Fibroblast of skin of right biceps (primary cell): Measurements from ENCODE around the gene SAP25.

Experiments
- DNase-seq: peaks from one replicate; pipeline ENCODE4 v3.0.0-alpha.2; 2013

The SAP25 gene

DNA sequence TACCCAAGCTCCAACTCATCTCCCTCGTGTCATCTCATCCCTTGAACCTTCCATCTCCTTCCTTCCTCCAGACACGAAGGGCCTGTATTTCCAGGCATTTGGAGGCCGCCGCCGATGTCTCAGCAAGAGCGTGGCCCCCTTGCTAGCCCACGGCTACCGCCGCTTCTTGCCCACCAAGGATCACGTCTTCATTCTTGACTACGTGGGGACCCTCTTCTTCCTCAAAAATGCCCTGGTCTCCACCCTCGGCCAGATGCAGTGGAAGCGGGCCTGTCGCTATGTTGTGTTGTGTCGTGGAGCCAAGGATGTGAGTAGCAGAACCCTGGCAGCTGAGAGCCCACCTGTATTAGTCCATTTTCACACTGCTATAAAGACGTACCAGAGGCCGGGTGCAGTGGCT is 17.9 kb upstream of the SAP25 start:
- no peak for DNase-seq

DNA sequence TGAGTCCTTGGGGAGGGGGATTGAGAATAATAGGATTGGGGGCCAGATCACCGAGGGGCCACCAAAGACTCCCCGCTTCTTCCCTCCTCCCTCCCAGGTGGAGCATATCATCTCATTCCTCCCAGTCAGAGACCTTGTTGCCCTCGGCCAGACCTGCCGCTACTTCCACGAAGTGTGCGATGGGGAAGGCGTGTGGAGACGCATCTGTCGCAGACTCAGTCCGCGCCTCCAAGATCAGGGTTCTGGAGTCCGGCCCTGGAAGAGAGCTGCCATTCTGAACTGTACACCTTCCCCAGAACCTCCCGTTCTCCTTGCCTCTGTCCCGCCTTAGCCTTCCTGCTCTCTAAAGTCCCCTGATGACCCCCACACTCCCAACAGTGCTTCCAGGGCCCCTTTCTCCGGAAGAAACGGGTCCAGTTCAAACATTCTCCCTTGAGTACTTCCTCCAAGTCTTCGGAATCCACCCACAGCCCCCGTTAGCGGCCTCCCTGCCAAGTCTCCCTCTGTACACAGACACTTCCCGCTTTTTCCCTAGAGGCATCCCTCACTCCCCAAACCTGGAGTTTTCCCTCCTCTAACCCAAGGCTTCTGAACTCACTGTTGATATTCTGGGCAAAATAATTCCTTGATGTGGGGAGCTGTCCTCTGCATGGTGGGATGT is 16.5 kb upstream of the SAP25 start:
- no peak for DNase-seq

DNA sequence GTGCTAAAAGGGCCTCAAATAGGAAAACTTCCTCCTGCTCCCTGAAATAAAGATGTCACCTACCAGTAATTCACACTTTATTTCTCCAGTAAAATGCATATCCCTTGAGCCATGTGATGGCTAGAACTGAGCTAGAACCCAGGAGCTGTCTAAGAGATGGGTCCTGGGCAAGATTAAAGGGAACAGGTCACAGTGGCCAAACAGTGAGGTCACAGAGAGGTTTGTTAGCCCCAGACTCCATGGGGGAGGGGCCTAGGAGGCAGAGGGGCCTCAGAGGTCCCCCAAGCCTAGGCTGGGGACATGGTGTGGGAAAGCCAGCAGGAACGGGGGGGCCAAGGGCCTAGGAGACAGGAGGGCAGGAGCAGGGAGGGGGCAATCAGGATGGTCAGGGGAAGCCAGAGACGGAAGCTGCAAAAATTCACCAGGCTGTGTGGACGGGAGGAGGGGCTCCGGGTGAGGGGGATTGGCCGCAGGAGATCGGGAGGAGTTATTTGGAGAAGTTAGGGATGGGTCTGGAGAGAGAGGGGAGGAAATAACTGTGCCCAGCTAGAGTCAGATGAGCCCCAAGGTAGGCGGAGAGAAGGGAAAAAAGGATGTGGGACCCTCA is 15.7 kb upstream of the SAP25 start:
- no peak for DNase-seq

DNA sequence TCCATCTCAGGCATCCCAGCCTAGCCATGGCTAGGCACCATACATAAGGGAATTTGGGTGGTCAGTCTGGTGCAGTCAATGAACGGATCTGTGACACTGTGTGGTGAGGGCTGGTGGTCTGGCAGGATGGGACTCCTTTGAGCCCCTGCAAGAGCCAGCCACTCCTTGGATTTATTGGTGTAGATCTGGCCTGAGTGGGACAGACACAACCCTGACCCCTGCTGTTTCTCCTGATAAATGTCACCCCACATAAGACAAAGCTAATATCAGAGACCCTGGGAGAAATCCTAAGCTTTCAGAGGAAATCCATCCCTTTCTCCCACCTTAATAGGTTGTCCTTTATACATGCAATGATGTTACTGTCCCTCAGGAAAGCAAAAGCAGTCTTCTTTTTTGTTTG is 14.7 kb upstream of the SAP25 start:
- DNase-seq = no peak

DNA sequence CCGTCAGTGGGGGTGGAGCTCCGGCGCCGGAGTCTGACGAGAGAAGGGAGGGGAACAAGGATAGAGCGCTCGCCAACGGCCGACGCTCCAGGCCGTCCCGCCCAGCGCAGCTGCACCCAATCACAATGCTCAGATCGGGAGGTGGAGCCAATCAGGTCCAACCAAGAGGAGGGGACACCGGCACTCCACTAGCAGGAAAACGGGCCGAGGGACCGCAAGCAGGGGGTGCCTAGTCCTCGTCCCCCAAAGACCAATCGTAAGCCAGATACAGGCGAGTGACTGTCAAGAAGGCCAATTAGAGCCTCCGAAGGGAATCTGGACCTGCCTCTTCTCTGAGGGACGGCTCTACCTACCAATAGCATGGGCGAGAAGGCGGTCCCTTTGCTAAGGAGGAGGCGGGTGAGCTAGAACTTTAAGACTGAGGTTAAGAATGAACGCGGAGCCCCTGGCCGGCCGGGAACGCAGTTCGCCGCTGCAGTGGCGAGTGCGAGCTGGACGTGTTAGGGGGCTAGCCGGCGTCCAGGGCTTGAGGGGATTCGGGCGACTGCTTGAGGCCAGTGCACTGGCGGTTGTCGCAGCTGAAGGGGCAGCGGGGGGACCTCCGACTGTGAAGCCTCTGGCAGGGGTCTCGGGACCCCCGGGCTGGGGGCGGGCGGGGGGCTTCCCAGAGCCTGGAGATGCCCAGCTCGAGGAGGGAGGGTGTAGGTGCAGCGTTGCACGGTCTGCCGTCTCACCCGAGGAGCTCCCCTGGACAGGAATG is 12.7 kb upstream of the SAP25 start, which contains the start of gene FBXO24:
TSS of gene FBXO24 (plus strand) at position 63 of the 760 bp plus-strand sequence. CDS start at position 361, 298 bp downstream.
- peak; percentile 100 for DNase-seq

DNA sequence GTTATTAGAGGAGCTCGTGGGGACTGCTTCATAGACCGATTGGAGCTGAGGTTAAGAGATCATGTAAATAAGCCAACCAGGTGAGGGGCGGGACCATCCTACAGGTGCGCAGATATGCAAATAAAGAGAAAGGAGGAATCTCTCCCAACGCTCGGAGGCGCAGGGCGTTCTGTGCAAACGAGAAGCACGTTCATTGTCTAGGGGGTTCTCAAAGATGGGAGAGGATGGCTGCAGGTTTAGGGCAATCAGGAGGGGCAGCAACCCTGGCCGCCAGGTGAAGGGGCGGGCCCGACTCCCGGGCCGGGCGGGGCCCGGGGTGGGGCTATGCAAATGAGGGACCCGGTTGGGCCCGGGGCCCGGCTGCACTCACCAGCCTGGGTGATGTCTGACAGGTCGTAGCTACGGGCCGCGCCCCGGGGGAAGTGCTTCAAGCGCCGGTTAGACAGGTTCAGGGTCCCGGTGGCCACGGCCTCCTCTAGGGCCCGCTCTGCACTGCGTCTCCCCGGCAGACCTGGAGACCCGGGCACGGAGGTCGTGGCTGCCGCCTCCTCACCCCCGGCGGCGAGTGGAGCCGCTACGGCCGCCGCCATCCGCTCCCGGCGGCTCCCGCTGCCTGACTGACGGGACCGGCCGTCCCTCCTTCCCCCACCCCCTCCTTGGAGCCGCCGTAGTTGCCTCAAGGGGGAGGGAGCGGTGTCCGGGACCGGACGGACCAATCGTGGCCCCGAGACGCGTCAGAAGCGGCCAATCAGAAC is 12.0 kb upstream of the SAP25 start, which contains the start of gene LRCH4:
TSS of gene LRCH4 (minus strand) at position 619 of the 755 bp plus-strand sequence. CDS start at position 590, 29 bp downstream.
- no peak for DNase-seq

DNA sequence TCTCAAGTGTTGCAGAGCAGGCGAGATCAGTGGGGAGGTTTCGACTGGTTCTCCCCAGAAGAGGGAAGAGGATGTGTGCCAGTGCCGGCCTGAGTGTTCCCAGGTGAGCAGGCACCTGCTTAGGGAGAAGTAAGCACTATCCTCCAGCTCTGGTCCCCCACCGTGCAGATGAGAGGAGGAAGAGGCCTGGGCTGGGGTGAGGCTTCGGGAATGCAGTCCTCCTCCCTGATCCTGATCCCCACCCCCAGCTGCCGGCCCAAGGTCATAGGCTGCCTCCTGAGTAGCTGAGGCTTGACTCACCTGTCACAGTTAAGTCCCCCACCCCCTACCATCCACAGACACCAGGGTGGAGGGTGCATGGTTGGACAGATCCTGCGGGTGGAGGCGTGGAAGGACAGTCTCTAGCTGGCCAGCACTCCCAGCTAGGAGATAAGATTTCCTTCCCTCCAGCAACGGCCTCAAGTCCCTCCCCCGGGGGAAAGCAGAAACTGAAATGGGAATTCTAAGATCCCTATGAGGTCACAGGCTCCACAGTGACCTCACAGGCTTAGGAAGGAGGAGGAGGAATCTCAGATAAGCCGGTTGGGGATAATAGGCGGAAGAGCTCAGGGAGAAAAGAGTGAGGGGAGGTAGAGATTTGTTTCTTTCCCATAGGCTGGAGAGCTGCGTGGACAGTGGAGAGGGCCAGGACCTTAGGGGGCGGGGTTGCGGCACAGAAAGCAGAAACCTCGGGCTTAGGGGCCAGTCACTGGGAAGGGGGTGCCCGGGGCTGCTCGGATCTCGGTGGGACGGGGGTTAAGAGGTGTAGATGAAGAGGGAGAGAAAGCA is 11.2 kb upstream of the SAP25 start:
- peak; percentile 66 for DNase-seq

DNA sequence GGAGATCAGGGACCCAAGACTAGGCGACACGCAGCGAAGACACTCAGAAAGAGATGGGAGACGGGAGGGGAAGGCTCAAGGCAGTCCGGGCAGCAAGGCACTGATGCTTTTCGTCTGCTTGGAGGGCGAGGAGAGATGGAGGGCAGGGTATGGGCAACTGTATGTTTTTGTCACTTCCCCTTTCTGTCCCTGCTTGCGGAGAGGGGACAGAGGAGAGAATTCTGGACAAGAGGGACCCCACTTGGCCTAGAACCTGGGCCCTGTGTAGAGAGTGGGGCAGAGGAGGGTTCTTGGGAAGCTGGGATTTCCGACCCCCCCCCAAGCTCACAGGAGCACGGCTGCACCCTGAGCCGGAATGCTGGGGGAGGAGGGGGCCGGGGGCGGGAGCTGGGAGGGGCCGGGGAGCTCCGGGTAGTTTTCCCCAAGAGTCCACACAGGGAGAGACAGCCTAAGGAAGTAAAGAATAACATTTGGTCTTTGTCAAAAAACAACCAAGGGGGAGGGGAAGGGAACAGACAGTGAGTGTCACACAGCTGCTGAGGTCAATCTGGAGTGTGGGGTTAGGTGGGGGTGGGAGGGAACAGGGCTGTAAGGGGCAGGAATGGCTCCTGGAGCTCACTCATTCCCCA is 10.5 kb upstream of the SAP25 start:
- no peak for DNase-seq

DNA sequence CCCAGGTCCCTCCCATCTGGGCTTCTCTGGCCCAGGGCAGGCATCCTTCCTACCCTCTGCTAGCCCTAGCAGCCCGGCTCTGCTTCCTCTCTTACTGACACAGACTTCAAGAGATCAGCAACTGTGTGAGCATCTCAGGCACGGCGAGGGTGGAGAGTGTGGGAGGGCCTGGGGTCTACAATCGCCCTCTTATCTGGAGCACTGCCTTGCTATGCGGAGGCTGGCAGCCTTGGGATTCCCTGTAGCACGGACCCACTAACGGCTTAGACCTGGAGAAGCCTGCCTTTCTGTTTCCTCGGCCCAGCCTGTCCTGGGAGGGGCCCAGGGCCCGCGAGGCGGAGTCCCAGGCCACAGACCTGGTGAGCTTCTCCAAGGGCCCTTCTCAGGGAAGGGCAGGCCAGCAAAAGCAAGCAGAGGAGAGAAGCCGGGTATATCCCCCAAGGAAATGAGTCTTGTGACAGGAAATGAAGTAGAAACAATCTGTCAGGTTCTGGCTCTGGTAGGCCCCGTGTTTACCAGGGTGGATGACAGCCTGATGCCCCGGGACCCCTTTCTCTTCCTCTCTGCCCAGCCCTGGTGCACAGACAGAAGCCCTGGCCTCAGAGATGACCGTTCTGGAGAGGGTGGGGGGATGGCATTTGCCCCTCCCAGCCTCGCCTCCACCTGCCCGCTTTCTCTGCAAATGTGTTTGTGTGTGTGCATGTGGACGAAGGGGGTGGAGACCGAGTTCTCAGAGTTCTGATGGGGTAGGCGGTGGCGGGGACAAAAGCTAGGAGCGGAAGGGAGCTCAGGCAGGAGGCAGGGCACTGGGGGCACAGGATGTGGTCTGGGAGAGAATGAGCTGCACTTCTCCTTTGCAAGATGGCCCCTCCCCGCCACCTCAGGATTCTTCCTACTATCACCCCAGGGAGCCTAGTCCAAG is 9.7 kb upstream of the SAP25 start:
- no peak for DNase-seq

DNA sequence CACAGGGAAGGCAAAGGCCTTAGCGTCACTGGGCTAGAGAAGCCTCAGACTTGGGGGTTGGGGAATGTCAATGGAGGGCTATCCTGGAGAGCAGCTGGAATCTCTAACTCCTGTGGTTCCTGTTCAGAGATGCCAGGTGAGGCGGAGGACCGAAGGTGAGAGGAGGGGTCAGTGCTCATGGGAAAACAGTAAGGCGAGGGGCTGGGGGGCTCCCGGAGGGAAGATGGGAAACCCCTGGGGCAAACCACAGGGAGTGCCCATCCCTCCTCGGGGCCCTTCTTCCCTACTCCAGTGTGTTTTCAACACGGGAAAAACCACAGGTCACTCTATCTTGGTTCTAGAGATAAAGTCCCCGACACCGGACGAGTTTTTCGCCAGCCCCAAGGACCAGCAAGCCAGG is 8.9 kb upstream of the SAP25 start:
- DNase-seq = no peak

DNA sequence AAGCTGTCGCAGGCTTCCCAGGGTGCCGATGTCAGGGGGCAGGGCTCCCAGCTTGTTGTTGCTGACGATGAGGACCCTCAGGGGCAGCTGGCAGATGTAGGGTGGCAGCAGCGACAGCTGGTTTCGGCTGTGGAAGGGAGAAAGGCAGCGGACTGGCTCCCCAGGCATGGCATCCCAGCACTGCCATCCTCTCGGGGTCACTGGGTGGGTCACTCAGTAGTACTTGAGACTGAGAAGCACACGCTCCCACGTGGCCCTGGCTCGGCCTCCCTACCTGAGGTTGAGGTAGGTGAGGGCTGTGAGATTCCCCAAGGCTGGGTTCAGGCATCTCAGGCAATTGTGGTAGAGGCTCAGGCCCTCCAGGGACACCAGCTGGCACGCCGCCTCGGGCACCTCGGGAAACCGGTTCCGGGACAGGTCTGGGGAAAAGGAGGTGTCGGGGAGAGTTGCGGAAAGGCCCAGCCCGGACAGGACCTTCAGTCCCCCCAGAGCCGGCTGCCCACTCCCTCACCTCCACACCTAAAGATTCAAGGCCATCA is 8.4 kb upstream of the SAP25 start:
- no peak for DNase-seq

DNA sequence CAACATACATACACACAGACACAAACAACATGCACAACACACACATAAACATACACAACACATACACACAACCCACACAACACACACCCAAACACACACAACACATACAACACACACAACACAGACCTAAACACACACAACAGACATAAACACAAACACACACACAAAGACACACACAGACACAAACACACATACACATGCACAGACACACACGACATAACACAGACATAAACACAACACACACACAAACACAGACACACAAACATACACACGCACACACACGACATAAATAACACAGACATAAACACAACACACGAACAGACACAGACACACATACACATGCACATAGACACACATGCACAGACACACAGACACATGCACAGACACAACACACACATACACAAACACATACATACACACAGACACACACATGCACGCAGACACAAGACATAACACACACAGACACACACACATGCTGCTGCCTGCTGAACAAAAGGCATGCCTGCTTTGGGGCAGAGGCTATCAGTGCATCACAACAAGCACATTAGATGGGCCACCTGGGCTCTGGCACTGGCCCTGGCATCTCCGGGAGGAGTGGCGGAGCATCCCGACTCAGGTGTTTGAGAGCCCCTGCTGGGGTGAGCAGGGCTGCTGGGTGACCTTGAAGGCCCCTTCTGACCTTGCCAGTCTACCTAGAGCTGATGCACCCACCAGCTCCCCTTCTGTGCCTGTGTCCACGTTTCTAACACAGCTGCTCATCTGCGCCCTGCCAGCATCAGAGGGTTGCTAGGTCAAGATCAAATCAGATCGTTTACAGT is 7.0 kb upstream of the SAP25 start:
- no peak for DNase-seq

DNA sequence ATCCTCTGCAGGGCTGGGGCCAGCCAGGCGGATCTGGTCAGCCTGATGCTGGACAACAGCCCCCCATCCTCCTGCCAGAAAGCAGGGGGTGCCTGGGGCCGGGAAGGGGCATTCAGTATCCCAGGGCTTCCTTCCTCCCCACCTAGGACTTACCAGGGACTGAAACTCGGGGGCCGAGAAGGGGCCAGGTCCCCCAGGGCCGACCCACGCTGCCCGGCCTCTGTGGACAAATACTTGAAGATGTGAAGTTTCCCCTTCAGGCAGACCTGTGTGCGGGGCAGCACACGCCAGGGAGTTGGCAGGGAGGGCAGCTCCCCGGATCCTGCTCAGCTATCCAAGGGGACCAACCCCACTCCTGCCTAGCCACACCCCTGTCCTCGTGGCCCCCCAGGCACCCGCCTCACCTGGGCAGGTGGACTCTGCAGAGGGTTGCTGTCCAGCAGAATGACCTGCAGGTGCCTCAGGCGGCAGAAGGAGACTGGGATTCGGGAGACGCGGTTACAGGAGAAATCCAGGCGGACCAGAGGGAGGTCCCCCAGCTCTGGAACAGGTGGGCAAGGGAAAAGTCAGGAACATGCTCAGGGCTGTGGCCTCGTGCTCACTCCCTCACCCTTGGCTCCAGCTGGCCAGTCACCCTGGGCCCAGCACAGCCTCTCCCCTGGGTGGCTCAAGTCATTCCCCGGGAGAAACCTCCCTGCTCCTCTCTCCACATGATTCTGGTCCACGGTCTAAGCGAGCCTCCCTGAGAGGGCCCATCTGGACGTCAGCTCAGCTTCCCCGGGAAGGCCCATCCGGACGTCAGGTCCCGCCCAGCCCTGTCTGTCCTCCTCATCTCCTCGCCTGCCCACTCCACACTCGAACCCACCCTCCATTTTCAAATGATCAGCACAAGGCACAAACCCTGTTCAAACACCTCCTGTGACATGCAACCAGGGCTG is 4.8 kb upstream of the SAP25 start:
- no peak for DNase-seq

DNA sequence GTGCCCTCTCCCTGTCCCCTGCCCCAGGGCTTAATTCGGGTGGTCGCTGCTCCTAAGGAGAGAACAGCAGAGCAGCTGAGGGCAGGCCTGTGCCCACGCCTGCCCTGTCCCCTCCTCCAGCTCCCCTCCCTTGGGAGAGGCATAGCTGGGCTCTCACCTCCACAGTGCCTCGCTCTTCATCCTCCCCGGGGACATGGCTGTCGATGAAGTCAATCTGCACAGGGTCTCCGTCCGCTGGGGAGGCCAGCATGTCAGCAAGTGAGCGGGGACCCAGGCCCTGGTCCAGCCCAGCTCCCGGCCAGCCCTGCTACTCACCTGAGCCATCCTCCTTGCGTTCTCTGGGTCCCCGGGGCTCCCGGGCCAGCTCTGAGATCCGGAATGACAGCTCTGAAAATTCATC is 3.8 kb upstream of the SAP25 start:
- DNase-seq = no peak

DNA sequence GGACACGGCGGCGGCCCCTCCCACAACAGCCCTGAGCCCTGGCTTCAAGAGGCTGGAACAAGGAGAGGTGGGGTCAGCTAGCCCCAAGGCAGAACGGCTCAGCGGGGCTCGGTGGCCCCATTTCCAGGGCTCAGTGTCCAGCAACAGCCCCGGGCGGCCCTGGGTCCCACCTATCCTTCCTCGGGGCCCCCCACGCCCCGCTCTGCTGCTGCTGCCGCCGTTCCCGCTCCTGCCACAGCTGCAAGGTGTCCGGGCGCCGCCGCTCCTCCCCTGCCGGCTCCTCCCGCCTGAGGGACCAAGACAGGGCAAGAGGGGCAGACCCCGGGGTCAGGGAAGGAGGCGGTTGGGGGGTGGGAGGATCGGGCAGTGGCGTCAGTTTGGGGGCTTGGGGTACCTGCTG is 3.4 kb upstream of the SAP25 start:
- no peak for DNase-seq

DNA sequence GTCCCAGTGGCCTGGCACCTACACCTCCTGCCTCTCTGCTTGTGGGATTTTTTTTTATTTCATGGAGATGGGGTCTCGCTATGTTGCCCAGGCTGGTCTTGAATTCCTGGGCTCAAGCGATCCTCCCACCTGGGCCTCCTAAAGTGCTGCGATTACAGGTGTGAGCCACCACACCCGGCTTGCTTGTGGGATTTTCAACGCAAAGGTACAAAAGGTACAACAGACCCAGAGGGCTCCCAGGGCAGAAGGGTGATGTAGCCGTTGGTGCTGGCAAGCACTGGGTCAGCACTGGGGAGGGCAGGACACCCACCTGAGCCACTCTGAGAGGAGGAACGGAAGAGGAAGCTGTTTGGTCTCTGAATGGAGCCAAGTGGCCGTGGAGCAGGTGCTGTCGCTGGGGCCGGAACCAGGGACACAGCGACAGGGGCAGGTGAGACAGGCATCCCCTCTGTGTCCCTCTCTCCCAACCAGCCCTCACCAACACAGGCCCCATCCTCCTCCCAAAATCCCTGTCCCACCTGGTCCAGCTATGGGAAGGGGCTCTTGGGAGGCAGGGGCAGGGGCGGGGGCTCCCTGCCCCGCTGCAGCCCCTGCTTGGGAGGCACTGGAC is 2.8 kb upstream of the SAP25 start:
- no peak for DNase-seq

DNA sequence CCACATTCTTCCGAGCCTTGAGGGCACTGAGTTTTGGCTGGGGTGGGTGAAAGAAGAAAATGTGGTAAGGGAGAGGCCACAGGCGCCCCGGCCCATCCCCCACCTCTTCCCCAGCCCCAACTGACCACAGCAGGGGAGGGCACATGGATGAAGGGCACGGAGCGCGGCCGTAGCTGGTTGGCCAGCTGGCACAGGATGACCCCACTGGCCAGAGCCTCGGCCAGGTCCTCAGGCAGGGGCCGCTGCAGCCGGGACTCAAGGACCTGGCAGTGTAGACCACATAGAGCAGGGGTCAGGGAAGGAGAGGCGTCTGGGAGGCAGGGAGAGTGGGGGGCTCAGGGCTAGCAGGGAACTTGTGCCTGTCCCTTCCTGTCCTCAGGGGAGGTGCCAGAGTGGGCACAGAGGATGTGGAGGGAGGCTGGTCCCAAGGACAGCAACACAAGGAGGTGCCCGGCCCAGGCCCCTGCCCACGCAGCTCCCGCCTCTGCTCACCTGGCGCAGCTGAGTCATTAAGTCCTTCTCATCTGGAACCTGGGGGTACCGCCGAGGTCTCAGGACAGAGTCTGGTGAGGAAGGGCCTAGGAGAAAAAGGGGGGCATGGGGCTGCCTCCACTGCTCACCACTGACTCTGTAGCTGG is 2.2 kb upstream of the SAP25 start:
- no peak for DNase-seq
